Adrenal gland (tissue), 12 donors: ENCODE data around the gene NCAPG2. TPM values are rescaled to one million over a fixed set of nuclear protein-coding genes. Genes with fewer than 3 reads are reported as not detected.
"Not testable (repeated sequence)": the region's sequence is repeated elsewhere in the genome, so short reads cannot be mapped to it uniquely, and the experiment has no call there.

ENCODE experiments used
- DNase-seq, 7 donors: peaks; one replicate each; pipeline ENCODE4 v3.0.0-alpha.2; 2019 to 2020
- H3K27ac ChIP-seq, 5 donors: fragments of 200-600 bp; sonication (generic) in 4 of 5; 1 replicate in 3 of 5; 2 replicates in 2 of 5; pipeline versions ENCODE4 v1.5.1 to v1.8.0; 2016 to 2020; ENCODE audit warnings: mild to moderate bottlenecking in 1 of 5
- H3K27me3 ChIP-seq: fragments of 200-600 bp; 2 replicates; pipeline ENCODE4 v1.8.0; 2021
- H3K36me3 ChIP-seq, 2 donors: fragments of 200-600 bp; replicated peaks in 1 of 2; 1 replicate in 1 of 2; 2 replicates in 1 of 2; pipeline versions ENCODE4 v1.5.1 to v1.8.0; 2018 to 2022
- H3K4me1 ChIP-seq, 2 donors: fragments of 200-600 bp; replicated peaks in 1 of 2; 1 replicate in 1 of 2; 2 replicates in 1 of 2; pipeline versions ENCODE4 v1.5.1 to v1.8.0; 2018 to 2021
- H3K4me3 ChIP-seq, 4 donors: fragments of 200-600 bp; sonication (generic) in 3 of 4; one replicate each; pipeline ENCODE4 v1.5.1; 2016 to 2018
- H3K9me3 ChIP-seq, 3 donors: fragments of 200-600 bp; sonication (generic) in 1 of 3; replicated peaks in 1 of 3; 1 replicate in 2 of 3; 2 replicates in 1 of 3; pipeline versions ENCODE4 v1.5.1 to v1.8.0; 2016 to 2021
- POLR2A ChIP-seq, 2 donors: fragments of 450-650 bp; IDR thresholded peaks; one replicate each; pipeline ENCODE4 v1.6.1; 2017; ENCODE audit warnings: antibody characterized with exemption in 2 of 2, mild to moderate bottlenecking in 2 of 2, moderate library complexity in 1 of 2
- WGBS, 4 donors: extraction: QIAGEN DNeasy Blood & Tissue Kit in 2 of 4; methylation state at CpG; one replicate each; pipeline versions ENCODE4 v1.1.5 to v1.1.7; 2013 to 2017; 5-methylcytosine and 5-hydroxymethylcytosine counted together
- intact Hi-C, 2 donors: fragments of 100-400 bp; cut with DNase I; formaldehyde crosslinking; loops; one replicate each; pipeline versions ENCODE4 v1.14.1 to v1.15.0; 2022 to 2023
- polyA plus RNA-seq, 3 donors: library from polyadenylated mRNA; stranded (reverse); fragments of 200-250 nt in 2 of 3; fragments of 350-450 nt in 1 of 3; fragmentation: Illumina TruSeq in 1 of 3; extraction: RNeasy Lipid Tissue Mini Kit (QIAGEN cat#74804) in 1 of 3; gene quantifications; one replicate each; pipeline ENCODE4 v1.2.3, GENCODE V29; 2013 to 2014
- total RNA-seq, 9 donors: library from RNA; depleted of rRNA in 4 of 9; stranded (reverse); fragments of >200 nt in 4 of 9; fragments of 120-200 nt in 1 of 9; fragmentation: NEBNext Ultra II Directional in 1 of 9; extraction: Animal tissue kit (Norgen Biotek cat#: 25700) in 1 of 9; gene quantifications; one replicate each; pipeline versions ENCODE4 v1.1.0 to v1.2.4, GENCODE V29; 2013 to 2023
- TF ChIP-seq, protein P1 (sequence below), 6 experiments: fragments of 450-650 bp in 4 of 6; fragments of 200-600 bp in 2 of 6; sonication (generic) in 1 of 6; IDR thresholded peaks; 1 replicate in 5 of 6; 2 replicates in 1 of 6; pipeline versions ENCODE4 v1.5.1 to v1.8.0; 2016 to 2021; ENCODE audit warnings: antibody characterized with exemption in 6 of 6, mild to moderate bottlenecking in 2 of 6, moderate library complexity in 1 of 6
- donor health status: healthy with polysubstance abuse.
- donor health status: Bipolar disorder and iron deficiency.
- donor health status: DM: yes; HTN: yes; CAD: no.
- donor health status: DM: no; HTN: no; CAD: no.
- donor health status: DM: no; HTN: no; CAD: no.
- donor health status: DM: yes; HTN: yes; CAD: no.

NCAPG2 gene
- total and polyA plus RNA-seq, 12 donors: 1.6 to 11.6 (median 5.9) TPM

DNA sequence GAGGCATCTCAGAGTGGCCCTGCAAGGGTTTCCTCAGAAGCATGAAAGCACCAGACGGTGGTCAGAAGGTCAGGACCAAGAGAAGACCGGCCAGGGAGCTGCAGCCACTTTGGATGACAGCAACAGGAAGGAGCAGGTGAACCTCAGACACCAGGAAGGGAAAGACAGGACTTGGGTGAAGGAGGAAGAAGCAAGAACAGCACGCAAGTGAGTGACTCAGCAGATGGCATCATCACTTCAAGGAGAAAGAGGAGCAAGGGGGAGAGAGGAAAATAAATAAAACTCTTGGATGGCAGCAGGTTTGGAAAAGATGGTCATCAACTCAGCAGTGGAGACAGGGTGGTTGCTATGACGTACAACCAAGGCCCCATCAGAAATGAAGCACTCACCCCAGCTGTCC, 31.6 kb downstream of the NCAPG2 start:
- Histone ChIP-seq H3K36me3 (peaks cover 0 to 2% of the 10 kb centered on the region in 2 donors), H3K9me3 (no peaks in the 10 kb centered on the region), H3K4me1 (no peaks in the 10 kb centered on the region), H3K27ac (no peak overlapping the region), H3K4me3 (no peak overlapping the region), H3K27me3 (no peaks in the 10 kb centered on the region)
- WGBS, 4 donors: 49 to 64% (median 54%) methylated on average over 4 of the region's 4 CpGs
- no peak for TF ChIP-seq POLR2A (IDR thresholded peaks at IDR 0.05)
- TF ChIP-seq, protein P1, sequence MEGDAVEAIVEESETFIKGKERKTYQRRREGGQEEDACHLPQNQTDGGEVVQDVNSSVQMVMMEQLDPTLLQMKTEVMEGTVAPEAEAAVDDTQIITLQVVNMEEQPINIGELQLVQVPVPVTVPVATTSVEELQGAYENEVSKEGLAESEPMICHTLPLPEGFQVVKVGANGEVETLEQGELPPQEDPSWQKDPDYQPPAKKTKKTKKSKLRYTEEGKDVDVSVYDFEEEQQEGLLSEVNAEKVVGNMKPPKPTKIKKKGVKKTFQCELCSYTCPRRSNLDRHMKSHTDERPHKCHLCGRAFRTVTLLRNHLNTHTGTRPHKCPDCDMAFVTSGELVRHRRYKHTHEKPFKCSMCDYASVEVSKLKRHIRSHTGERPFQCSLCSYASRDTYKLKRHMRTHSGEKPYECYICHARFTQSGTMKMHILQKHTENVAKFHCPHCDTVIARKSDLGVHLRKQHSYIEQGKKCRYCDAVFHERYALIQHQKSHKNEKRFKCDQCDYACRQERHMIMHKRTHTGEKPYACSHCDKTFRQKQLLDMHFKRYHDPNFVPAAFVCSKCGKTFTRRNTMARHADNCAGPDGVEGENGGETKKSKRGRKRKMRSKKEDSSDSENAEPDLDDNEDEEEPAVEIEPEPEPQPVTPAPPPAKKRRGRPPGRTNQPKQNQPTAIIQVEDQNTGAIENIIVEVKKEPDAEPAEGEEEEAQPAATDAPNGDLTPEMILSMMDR (IDR thresholded peaks at IDR 0.05): no peak
- no peak for DNase-seq
- intact Hi-C loops: no loop called here

DNA sequence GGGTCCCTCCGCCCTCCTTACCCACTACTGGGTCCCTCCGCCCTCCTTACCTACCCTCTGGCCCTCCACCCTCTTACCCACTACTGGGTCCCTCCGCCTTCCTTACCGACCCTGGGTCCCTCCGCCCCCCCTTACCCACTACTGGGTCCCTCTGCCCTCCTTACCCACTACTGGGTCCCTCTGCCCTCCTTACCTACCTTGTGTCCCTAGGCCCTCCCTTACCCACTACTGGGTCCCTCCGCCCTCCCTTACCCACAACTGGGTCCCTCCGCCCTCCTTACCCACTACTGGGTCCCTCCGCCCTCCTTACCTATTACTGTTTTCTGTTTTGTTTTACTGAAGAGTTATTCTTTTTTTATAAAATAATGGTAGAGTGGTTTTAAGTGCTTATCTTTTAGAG, 36.5 kb downstream of the NCAPG2 start:
- intact Hi-C loops, H3K4me3 ChIP-seq, H3K4me1 ChIP-seq, H3K9me3 ChIP-seq, DNase-seq, H3K36me3 ChIP-seq, H3K27me3 ChIP-seq, H3K27ac ChIP-seq: not testable (repeated sequence)
- 92 to 98% (median 96%) methylated on average over 5 to 7 of the region's 8 CpGs for WGBS, 4 donors

DNA sequence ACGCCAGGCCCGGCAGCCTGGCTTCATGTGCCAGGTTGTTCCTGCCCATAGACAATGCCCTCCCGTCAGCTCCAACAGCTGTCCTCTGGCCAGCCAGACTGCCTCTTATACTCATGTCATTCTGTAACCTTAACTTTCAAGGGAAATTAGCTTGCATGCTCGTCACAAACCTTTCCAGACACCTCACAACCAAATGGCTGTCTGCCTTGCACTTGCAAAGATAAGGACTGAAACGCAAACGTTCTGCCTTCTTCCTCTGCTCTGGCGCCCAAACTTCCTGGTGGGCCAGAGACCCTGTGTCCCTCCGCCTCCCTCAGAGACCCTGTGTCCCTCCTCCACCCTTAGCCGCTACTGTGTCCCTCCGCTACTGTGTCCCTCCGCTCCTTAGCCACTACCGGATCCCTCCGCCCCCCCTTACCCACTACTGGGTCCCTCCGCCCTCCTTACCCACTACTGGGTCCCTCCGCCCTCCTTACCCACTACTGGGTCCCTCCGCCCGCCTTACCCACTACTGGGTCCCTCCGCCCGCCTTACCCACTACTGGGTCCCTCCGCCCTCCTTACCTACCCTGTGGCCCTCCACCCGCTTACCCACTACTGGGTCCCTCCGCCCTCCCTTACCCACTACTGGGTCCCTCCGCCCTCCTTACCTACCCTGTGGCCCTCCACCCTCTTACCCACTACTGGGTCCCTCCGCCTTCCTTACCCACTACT, 37.5 kb downstream of the NCAPG2 start:
- H3K27ac ChIP-seq, H3K4me1 ChIP-seq, H3K27me3 ChIP-seq, DNase-seq, intact Hi-C loops, H3K4me3 ChIP-seq, H3K36me3 ChIP-seq, H3K9me3 ChIP-seq: not testable (repeated sequence)
- WGBS, 4 donors: 91 to 93% (median 91%) methylated on average over 14 to 19 of the region's 24 CpGs

DNA sequence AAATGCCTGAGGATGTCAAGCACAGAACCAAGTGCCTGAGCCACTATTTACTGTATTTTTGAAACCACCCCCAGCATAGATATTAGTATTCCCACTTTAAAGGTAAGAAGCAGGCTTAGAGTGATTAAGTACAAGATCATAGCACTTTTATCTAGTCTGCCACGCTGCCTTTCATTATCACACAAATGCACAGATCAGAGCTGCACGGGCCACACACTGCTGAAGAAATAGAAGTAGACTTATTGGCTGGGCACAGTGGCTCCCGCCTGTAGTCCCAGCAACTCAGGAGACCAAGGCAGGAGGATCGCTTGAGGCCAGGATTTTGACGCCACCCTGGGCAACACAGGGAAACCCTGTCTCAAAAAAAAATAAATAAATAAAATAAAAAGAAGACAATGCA, 38.2 kb downstream of the NCAPG2 start:
- no peaks in the 10 kb centered on the region for H3K27me3 ChIP-seq
- H3K36me3 ChIP-seq: no peaks in the 10 kb centered on the region
- intact Hi-C loops: no loop called here
- H3K4me1 ChIP-seq: no peaks in the 10 kb centered on the region
- WGBS, 4 donors: 94 to 99% (median 96%) methylated on average over 5 of the region's 5 CpGs
- H3K4me3 ChIP-seq: no peak overlapping the region
- TF ChIP-seq, protein P1 (IDR thresholded peaks at IDR 0.05): no peak
- TF ChIP-seq POLR2A (IDR thresholded peaks at IDR 0.05): no peak
- H3K27ac ChIP-seq: no peak overlapping the region
- H3K9me3 ChIP-seq: no peaks in the 10 kb centered on the region
- DNase-seq: no peak

DNA sequence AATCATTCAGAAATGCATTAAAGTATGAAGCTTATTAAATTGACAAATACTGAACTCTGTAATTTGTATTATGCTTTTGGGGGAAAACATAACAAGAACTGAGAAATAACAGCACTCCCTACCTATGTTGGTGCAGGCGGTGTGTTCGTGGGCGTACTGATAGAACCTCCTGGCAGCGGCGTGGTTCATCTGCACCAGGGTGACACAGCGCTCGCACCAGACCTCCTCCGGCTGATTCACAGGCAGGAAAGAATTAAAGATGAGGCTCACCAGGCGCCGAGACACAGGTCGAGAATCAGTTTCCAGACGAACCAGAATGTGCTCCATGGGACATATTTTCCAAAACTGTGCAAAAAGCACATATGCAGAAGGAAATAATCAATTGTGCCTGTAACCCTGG, 40.2 kb downstream of the NCAPG2 start:
- Histone ChIP-seq H3K4me1 (no peaks in the 10 kb centered on the region), H3K9me3 (no peaks in the 10 kb centered on the region), H3K27me3 (no peaks in the 10 kb centered on the region), H3K4me3 (no peak overlapping the region), H3K36me3 (no peaks in the 10 kb centered on the region), H3K27ac (no peak overlapping the region)
- no peak for TF ChIP-seq POLR2A (IDR thresholded peaks at IDR 0.05)
- TF ChIP-seq, protein P1 (IDR thresholded peaks at IDR 0.05): no peak
- intact Hi-C loops: no loop called here
- DNase-seq: no peak
- WGBS, 4 donors: 95 to 98% (median 95%) methylated on average over 12 of the region's 12 CpGs
